HL-60/S4 treated with phorbol 12-myristate 13-acetate at 8.2 ng/mL for 4 days and 3 days (cell line): ENCODE measurements around the gene DGKQ.

Experiments
- in situ Hi-C: fragments of 300-500 bp; cut with MboI; formaldehyde crosslinking; loops from 2 replicates; pipeline ENCODE4 v1.15.0; 2022; ENCODE audit warnings: low sequenced_read_pairs

Gene DGKQ

DNA sequence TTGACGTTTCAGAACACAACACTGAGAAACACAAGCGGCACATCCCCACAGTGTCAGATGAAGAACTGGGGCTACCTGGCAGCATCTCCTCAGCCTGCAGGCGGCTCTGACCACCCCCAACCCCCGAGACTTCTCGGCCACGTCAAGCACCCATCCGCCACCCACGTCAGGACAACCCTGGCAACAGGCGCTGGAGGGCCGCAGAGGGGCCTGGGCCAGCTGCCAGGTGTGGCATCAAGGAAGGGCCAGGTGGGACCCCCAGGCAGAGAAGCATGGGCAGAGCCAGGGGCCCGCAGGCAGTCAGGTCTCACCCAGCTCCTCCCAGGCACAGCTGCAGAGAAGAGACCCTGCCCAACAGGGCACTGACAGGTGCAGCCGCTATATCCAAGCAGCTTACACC lies 63.5 kb downstream of the DGKQ start:
- in situ Hi-C loops, result no loop called here

DNA sequence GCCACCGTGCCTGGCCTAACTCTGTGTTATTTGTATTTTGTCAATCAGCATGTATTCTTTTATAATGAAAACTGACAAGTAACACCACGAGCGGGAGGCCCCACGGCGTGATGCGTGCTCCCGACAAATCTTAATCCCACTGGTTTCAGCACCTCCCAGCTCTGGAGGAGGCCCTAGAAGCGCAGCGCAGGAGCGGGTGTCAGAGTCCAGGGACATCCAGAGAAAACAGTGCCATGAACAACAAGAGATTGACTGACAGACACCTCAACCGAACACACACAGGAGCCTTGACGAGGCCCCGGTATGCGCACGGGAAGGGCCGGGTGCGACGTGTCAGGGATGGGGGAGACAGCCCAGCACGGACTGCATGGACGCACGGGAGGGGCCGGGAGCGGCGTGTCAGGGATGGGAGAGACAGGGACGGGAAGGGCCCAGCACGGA lies 64.2 kb downstream of the DGKQ start:
- in situ Hi-C loops, result no loop called here
